GM12878 (cell line): ENCODE results near the gene ERCC1. TPM values are rescaled to one million over a fixed set of nuclear protein-coding genes. Genes with fewer than 3 reads are reported as not detected.

Experiments used
- ATAC-seq: fragments of 200-7000 bp; cut with Tn5 transposase; 3 replicates; pipeline ENCODE4 v1.9.1; 2020; ENCODE audit warnings: mild to moderate bottlenecking, moderate library complexity
- BruUV-seq: library from RNA; stranded (reverse); fragments of 400-500 nt; replicated peaks from 2 replicates; lab custom pipeline; 2021; lab: Mats Ljungman, UMichigan
- CTCF ChIA-PET: fragments of 300-600 bp; sonication (Branson Sonifier 250); formaldehyde crosslinking; extraction: SDS; loops from one replicate; lab custom pipeline; 2021; ENCODE audit warnings: inconsistent platforms; lab: Yijun Ruan, JAX
- POLR2A ChIA-PET: fragments of 350-600 bp; formaldehyde crosslinking; extraction: SDS; loops from one replicate; lab custom pipeline; 2021; ENCODE audit warnings: inconsistent platforms; lab: Charles Lee
- RAD21 ChIA-PET: fragments of 300-600 bp; sonication (Branson Sonifier 250); formaldehyde crosslinking; loops from one replicate; lab custom pipeline; 2023; ENCODE audit warnings: antibody characterized with exemption; ENCODE audit not compliant: unreplicated experiment; lab: Charles Lee
- SMC1A ChIA-PET: fragments of 300-600 bp; sonication (Branson Sonifier 250); formaldehyde crosslinking; loops from one replicate; lab custom pipeline; 2023; ENCODE audit not compliant: unreplicated experiment, uncharacterized antibody; lab: Charles Lee
- DNase-seq: peaks from one replicate; pipeline ENCODE4 v3.0.0-alpha.2; 2011; ENCODE audit warnings: low read depth, low spot score
- FAIRE-seq: peaks from 3 replicates; lab custom pipeline; 2011; peaks lifted over from hg19 to GRCh38; lab: Jason Lieb, UNC
- H2AFZ ChIP-seq: 2 replicates; pipeline ENCODE4 v1.6.0; 2011; ENCODE audit warnings: low read depth, low read length, control low read depth; ENCODE audit not compliant: control insufficient read depth
- H3K27ac ChIP-seq: 2 replicates; pipeline ENCODE4 v1.5.1; 2011; ENCODE audit warnings: control low read depth; ENCODE audit not compliant: control insufficient read depth, insufficient read depth
- H3K27me3 ChIP-seq, 2 experiments: replicated peaks in 1 of 2; 2 replicates each; pipeline versions ENCODE4 v1.6.0 to v1.6.1; 2011; ENCODE audit warnings: low read length in 1 of 2; ENCODE audit not compliant: control insufficient read depth in 2 of 2, insufficient read depth in 2 of 2
- H3K36me3 ChIP-seq, 2 experiments: 2 replicates each; pipeline ENCODE4 v1.5.1; 2011; ENCODE audit warnings: low read length in 1 of 2; ENCODE audit not compliant: control insufficient read depth in 2 of 2, insufficient read depth in 2 of 2
- H3K4me1 ChIP-seq: 2 replicates; pipeline ENCODE4 v1.6.1; 2011; ENCODE audit warnings: mild to moderate bottlenecking, low read length, moderate library complexity, mixed read lengths; ENCODE audit not compliant: control insufficient read depth, insufficient read depth
- H3K4me2 ChIP-seq: 2 replicates; pipeline ENCODE4 v1.6.0; 2011; ENCODE audit warnings: control low read depth; ENCODE audit not compliant: control insufficient read depth, insufficient read depth
- H3K4me3 ChIP-seq: fragments of 200-600 bp; sonication (generic); 2 replicates; pipeline ENCODE4 v1.5.1; 2016
- H3K79me2 ChIP-seq: 2 replicates; pipeline ENCODE4 v1.6.0; 2011; ENCODE audit warnings: low read length; ENCODE audit not compliant: control insufficient read depth, insufficient read depth
- H3K9ac ChIP-seq: 2 replicates; pipeline ENCODE4 v1.8.0; 2011; ENCODE audit warnings: low read length, control low read depth, mixed read lengths; ENCODE audit not compliant: control insufficient read depth, insufficient read depth
- H3K9me3 ChIP-seq: replicated peaks from 3 replicates; pipeline ENCODE4 v1.5.1; 2011; ENCODE audit warnings: mild to moderate bottlenecking, low read length; ENCODE audit not compliant: control insufficient read depth, insufficient read depth
- H4K20me1 ChIP-seq: 2 replicates; pipeline ENCODE4 v1.6.0; 2011; ENCODE audit not compliant: control insufficient read depth, insufficient read depth
- BACH1 ChIP-seq: fragments of 450-650 bp; IDR thresholded peaks from 2 replicates; pipeline ENCODE4 v1.6.1; 2017; ENCODE audit warnings: mild to moderate bottlenecking, borderline replicate concordance
- E2F8 ChIP-seq: fragments of 450-650 bp; IDR thresholded peaks from 2 replicates; pipeline ENCODE4 v1.6.1; 2018; ENCODE audit warnings: mild to moderate bottlenecking, low read depth, moderate library complexity; ENCODE audit not compliant: partially characterized antibody
- ESRRA ChIP-seq: IDR thresholded peaks from 2 replicates; pipeline ENCODE4 v1.6.1; 2012; ENCODE audit warnings: mild to moderate bottlenecking, low read length, improper control_type of control experiment
- HDGF ChIP-seq: fragments of 450-650 bp; IDR thresholded peaks from 2 replicates; pipeline ENCODE4 v1.6.1; 2016; ENCODE audit warnings: antibody characterized with exemption
- NR2C1 ChIP-seq: fragments of 450-650 bp; IDR thresholded peaks from 2 replicates; pipeline ENCODE4 v1.6.1; 2017; ENCODE audit warnings: antibody characterized with exemption, mild to moderate bottlenecking, moderate library complexity
- NR2C2 ChIP-seq: IDR thresholded peaks from 2 replicates; pipeline ENCODE4 v1.6.1; 2011; ENCODE audit warnings: borderline replicate concordance, low read depth; ENCODE audit not compliant: control insufficient read depth, insufficient read length
- PAX8 ChIP-seq: fragments of 450-650 bp; IDR thresholded peaks from 2 replicates; pipeline ENCODE4 v1.6.1; 2017; ENCODE audit warnings: mild to moderate bottlenecking, moderate library complexity
- POLR2A ChIP-seq: IDR thresholded peaks from 2 replicates; pipeline ENCODE4 v1.6.1; 2011; ENCODE audit warnings: low read depth, mild to moderate bottlenecking, low read length
- RAD21 ChIP-seq: IDR thresholded peaks from 2 replicates; pipeline ENCODE4 v1.6.1; 2011; ENCODE audit warnings: mild to moderate bottlenecking, low read depth, low read length, moderate library complexity; ENCODE audit not compliant: insufficient read depth
- RELA ChIP-seq: fragments of 450-650 bp; IDR thresholded peaks from 2 replicates; pipeline ENCODE4 v1.8.0; 2014; ENCODE audit warnings: borderline replicate concordance; ENCODE audit not compliant: partially characterized antibody
- SMAD1 ChIP-seq: fragments of 450-650 bp; IDR thresholded peaks from 2 replicates; pipeline ENCODE4 v1.6.1; 2018; ENCODE audit warnings: mild to moderate bottlenecking, low read depth; ENCODE audit not compliant: partially characterized antibody
- TCF7 ChIP-seq: IDR thresholded peaks from 2 replicates; pipeline ENCODE4 v1.6.1; 2014; ENCODE audit warnings: antibody characterized with exemption, borderline replicate concordance
- ZBED1 ChIP-seq: IDR thresholded peaks from 2 replicates; pipeline ENCODE4 v1.6.1; 2016; ENCODE audit warnings: borderline replicate concordance
- WGBS: methylation state at CpG from one replicate; pipeline ENCODE4 v1.1.6; 2016; ENCODE audit warnings: low lambda C conversion rate; ENCODE audit not compliant: insufficient replicate concordance, insufficient coverage; ENCODE audit errors: missing lambda C conversion rate; 5-methylcytosine and 5-hydroxymethylcytosine counted together
- in situ Hi-C: fragments of 300-500 bp; cut with MboI; formaldehyde crosslinking; loops from 9 replicates; pipeline ENCODE4 v1.14.3; 2018; ENCODE audit warnings: mixed read lengths
- intact Hi-C: fragments of 100-400 bp; cut with micrococcal nuclease; formaldehyde crosslinking; loops from one replicate; pipeline ENCODE4 v1.14.2; 2022; ENCODE audit not compliant: unreplicated experiment
- polyA plus RNA-seq, 11 experiments: library from polyadenylated mRNA; depleted of rRNA in 4 of 11; unstranded in 6 of 11; stranded (reverse) in 5 of 11; fragments of >200 nt; fragmentation: Nextera tagmentation in 4 of 11; fragmentation: Illumina TruSeq in 1 of 11; extraction: Ambion mirVana in 4 of 11; extraction: Trizol in 1 of 11; gene quantifications; 1 replicate in 1 of 11; 2 replicates in 10 of 11; pipeline versions ENCODE4 v1.2.1 to v1.2.3, GENCODE V29; 2011 to 2016; ENCODE audit warnings: inconsistent platforms in 2 of 11, missing spikeins in 2 of 11, low read depth in 1 of 11
- total RNA-seq, 4 experiments: library from RNA; depleted of rRNA in 3 of 4; stranded (reverse); fragments of >200 nt in 3 of 4; fragmentation: Illumina TruSeq in 1 of 4; extraction: Trizol in 1 of 4; gene quantifications; 2 replicates each; pipeline versions ENCODE4 v1.2.1 to v1.2.3, GENCODE V29; 2013 to 2021
- TF ChIP-seq, protein P1 (sequence below): IDR thresholded peaks from 2 replicates; pipeline ENCODE4 v1.6.1; 2011; ENCODE audit warnings: borderline replicate concordance, low read depth, mild to moderate bottlenecking, moderate library complexity, low read length; ENCODE audit not compliant: insufficient read depth, poor library complexity, severe bottlenecking
- TF ChIP-seq, protein P2 (sequence below): fragments of 450-650 bp; formaldehyde crosslinking; IDR thresholded peaks from 2 replicates; pipeline ENCODE4 v1.4.0; 2022; ENCODE audit warnings: mild to moderate bottlenecking, moderate library complexity

Gene ERCC1
- total and polyA plus RNA-seq, 10 of the 15 experiments (the other 5 are each of a cell fraction or from before 2014, with no cell fraction given) = 14.7 to 104 (median 61.1) TPM

GRCh38 chr19:45439569-45440258 lies 16.0 kb upstream of the ERCC1 start:
- ChIA-PET RAD21 (interaction anchor here (0.8 to 3.5 kb wide), 25 partner anchors 8 to 330 kb away, joined by 3 to 206 read pairs (median 5); partner anchors contain the start of genes FOSB, PPP1R13L, QPCTL and SIX5), POLR2A (interaction anchor here (0.6 to 2.6 kb wide), 13 partner anchors 8 to 218 kb away, joined by 3 to 30 read pairs (median 6); partner anchors contain the start of gene FOSB), SMC1A (interaction anchor here (0.7 to 6.0 kb wide), 18 partner anchors 9 to 206 kb away, joined by 3 to 145 read pairs (median 6); partner anchors contain the start of gene FOSB), CTCF (interaction anchor here (0.6 to 6.6 kb wide), 46 partner anchors 9 to 359 kb away, joined by 3 to 385 read pairs (median 4); partner anchors contain the start of genes ERCC1, FOSB, PPM1N and PPP1R13L)
- under 1% methylated on average over 77 of the region's 78 CpGs for WGBS
- ATAC-seq = peak; percentile 81
- Histone ChIP-seq H3K9me3 (no peaks in the 10 kb centered on the region), H3K4me2 (peak overlapping the region; percentile 76), H3K27ac (peak overlapping the region; percentile 82), H3K4me3 (peak overlapping the region; percentile 57), H3K27me3 (no peaks in the 10 kb centered on the region), H3K79me2 (no peaks in the 10 kb centered on the region), H4K20me1 (no peaks in the 10 kb centered on the region), H3K9ac (peak overlapping the region; percentile 73), H2AFZ (peak overlapping the region; percentile 75), H3K36me3 (no peaks in the 10 kb centered on the region), H3K4me1 (peaks cover 18% of the 10 kb centered on the region)
- no peak for DNase-seq
- no peak for FAIRE-seq
- in situ Hi-C loops (loop anchor here (5.0 kb wide), 1 partner anchor 38 kb away; no protein-coding TSS in a partner anchor), intact Hi-C loops (loop anchor here (1.0 to 5.0 kb wide), 4 partner anchors 11 to 203 kb away; partner anchors contain the start of gene OPA3)
- no TSS peak for BruUV-seq
- TF ChIP-seq TCF7 (no peak), ZBED1 (no peak), RAD21 (peak; percentile 77), BACH1 (peak; percentile 75; the same call in 1 of the 2 replicates), ESRRA (no peak), POLR2A (peak; percentile 59; the same call in 1 of the 2 replicates), NR2C2 (no peak), SMAD1 (no peak), HDGF (no peak), NR2C1 (peak; percentile 43; the same call in 1 of the 2 replicates), RELA (peak; percentile 47), PAX8 (no peak), E2F8 (no peak)
- TF ChIP-seq, protein P1, sequence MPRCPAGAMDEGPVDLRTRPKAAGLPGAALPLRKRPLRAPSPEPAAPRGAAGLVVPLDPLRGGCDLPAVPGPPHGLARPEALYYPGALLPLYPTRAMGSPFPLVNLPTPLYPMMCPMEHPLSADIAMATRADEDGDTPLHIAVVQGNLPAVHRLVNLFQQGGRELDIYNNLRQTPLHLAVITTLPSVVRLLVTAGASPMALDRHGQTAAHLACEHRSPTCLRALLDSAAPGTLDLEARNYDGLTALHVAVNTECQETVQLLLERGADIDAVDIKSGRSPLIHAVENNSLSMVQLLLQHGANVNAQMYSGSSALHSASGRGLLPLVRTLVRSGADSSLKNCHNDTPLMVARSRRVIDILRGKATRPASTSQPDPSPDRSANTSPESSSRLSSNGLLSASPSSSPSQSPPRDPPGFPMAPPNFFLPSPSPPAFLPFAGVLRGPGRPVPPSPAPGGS = no peak
- TF ChIP-seq, protein P2, sequence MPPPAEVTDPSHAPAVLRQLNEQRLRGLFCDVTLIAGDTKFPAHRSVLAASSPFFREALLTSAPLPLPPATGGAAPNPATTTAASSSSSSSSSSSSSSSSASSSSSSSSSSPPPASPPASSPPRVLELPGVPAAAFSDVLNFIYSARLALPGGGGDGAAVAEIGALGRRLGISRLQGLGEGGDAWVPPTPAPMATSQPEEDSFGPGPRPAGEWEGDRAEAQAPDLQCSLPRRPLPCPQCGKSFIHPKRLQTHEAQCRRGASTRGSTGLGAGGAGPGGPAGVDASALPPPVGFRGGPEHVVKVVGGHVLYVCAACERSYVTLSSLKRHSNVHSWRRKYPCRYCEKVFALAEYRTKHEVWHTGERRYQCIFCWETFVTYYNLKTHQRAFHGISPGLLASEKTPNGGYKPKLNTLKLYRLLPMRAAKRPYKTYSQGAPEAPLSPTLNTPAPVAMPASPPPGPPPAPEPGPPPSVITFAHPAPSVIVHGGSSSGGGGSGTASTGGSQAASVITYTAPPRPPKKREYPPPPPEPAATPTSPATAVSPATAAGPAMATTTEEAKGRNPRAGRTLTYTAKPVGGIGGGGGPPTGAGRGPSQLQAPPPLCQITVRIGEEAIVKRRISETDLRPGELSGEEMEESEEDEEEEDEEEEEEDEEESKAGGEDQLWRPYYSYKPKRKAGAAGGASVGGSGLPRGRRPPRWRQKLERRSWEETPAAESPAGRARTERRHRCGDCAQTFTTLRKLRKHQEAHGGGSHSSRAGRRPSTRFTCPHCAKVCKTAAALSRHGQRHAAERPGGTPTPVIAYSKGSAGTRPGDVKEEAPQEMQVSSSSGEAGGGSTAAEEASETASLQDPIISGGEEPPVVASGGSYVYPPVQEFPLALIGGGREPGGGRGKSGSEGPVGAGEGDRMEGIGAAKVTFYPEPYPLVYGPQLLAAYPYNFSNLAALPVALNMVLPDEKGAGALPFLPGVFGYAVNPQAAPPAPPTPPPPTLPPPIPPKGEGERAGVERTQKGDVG (CRISPR knock-in tag) = no peak
